Measurements from ENCODE around the gene MFRP.
"Not testable (repeated sequence)": the region's sequence is repeated elsewhere in the genome, so short reads cannot be mapped to it uniquely, and the experiment has no call there.

Gene MFRP

DNA sequence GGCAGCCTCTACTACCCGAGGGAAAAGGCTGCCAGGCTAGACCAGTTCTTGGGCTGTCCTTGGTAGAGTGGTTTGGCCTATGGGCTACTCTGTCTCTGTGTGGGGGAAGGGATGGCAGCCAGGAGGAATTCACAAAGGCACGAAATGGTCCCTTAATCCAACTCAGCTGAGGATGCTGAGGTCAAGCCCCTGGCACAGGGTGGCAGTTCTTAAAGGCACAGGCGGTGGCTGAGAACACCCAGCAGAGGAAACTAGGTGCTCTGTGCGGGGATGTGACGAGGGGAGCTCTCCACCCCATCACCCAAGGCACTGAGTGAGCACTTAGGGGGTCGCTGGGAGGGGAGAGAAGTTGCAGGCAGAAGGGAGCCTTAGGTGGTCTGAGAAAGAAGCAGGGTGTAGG lies at the start of gene MFRP:
MFRP (minus strand) TSS at position 101 of the 400 bp plus-strand sequence. CDS start 192 bp downstream, outside the sequence.
- DNase-seq (ENCODE audit: low spot score), result no peak

- DNase-seq (ENCODE audit: low spot score), result no peak
These were observed 44.8 kb upstream of the MFRP start for GRCh38 chr11:119391275-119391674.

- DNase-seq (ENCODE audit: low spot score), result no peak
These were observed 43.2 kb upstream of the MFRP start for GRCh38 chr11:119389611-119390254.

DNA sequence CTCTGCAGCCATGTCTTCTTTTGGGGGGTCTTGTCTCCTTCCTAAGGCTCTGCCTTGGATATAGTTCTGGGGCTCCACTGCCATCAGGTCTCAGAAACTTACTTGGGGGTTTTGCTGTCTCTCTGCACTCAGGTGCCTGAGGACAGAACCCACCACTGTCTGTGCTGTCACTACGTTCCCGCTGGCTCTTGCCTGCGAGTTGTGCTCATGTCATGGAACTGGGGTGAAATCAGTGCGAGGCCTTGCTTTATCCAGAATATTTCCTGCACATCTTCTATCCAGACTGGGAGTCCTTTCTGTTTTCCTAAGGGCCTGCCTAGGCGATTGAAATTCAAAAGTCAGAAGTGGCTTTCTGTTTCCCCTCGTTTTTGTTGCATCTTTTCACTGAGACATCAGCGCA lies 41.6 kb upstream of the MFRP start:
- peak; percentile 0 for DNase-seq (ENCODE audit: low spot score)

DNA sequence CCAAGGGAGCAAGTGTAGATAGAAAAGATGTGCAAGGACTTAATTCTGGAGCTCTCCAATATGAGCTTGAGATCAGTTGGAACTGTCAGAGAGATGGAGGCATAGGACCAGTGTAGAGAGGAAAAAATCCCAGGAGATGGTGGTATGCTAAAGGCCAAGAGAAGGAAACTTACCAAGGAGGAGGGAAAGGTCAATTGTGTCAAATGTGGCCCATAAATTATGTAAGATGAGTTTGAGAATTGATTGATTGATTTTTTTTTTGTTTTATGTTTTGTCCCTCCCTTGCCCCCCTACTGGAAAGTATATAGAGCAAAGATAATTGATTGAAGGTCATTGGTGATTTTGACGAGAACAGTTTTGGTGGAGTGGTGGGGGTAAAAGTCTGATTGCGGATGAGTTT lies 37.8 kb upstream of the MFRP start:
- DNase-seq (ENCODE audit: low spot score), result peak; percentile 2

DNA sequence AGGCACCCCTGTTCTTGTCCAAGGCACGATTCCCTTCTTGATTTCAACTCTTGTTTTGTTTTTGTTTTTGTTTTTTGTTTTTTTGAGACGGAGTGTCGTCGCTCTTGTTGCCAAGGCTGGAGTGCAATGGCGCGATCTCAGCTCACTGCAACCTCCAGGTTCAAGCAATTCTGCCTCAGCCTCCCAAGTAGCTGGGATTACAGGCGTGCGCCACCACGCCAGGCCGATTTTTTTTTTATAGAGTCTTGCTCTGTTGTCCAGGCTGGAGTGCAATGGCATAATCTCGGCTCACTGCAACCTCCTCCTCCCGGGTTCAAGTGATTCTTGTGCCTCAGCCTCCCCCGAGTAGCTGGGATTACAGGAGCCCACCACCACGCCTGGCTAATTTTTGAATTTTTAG lies 36.0 kb upstream of the MFRP start:
- DNase-seq (ENCODE audit: low spot score), result not testable (repeated sequence)

DNA sequence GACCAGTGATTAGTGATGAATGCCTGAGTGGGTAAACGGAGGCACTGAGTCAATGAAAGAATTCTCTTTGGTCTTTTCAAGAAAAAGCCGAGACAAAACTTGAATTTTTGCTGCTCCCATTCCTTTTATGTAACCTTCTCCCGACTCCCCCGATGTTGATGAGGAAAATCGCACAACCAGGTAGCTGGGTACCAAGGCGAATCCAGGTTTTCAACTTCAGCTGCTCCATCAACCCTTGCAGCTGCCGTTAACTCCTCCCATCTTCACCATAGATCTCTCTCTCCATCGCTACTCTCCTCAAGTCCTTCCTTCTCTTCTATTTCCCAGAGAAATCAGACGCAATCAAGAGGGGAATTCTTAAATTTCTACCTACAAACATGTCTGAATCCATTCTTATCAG lies 35.6 kb upstream of the MFRP start:
- DNase-seq (ENCODE audit: low spot score), result no peak

DNA sequence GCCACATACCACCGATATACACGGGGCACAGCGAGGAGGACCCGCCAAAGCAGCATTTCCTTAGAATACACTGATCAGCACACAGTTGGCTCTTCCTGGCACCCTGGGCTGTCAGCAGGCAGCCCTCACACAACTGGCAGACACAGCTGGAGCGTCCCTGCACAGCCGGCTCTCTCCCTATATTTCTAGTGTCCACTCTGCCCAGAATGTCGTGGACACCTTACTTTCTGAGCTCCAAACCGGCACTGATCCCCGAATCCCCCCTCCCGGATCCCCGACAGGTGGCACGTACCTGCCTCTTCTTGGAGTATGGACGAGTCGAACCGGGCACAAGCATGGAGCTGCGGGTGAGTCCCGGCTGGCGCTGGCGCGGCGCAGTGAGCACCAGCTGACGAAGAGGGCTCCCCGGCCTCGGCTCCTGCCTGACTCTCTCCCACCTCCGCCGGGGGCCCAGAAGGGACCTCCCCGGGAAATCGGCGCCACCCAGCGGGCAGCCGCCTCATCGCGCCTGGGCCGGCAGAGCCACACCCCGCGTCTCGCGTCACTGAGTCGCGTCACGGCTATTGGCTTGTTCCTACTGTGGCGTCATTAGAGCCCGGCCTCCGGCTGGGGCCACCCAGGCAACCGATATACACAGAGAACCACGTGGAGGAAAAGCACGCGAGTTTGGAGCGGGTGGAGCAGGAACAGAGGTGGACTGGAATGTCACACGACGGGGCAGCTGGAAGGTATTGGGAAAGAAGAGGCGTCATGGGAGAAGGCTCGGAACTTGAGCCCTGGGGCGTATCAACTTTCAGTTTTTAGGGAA lies 34.9 kb upstream of the MFRP start, which contains the start of gene USP2:
USP2 (minus strand) TSS at position 510 of the 808 bp plus-strand sequence. CDS start 8,210 bp downstream, outside the sequence.
- peak; percentile 98 for DNase-seq (ENCODE audit: low spot score)

DNA sequence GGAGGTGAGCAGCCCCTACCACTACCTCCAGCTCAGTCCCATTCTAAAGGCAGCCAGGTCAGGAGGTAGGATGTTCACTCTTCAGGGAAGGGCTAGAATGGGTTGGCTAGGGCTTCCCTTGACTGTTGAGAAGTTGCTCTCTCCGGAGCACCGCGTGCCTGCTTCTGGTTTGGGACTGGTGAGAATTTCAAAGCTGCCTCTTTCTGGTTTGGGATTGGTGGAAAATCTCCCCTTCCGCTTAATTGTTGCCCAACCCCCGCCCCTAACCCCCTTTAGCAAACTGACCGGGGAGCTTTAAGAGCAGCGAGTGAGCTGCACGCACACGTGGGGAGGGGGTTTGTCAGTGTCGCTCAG lies 34.3 kb upstream of the MFRP start:
- no peak for DNase-seq (ENCODE audit: low spot score)

- DNase-seq (ENCODE audit: low spot score), result no peak
These were observed 33.8 kb upstream of the MFRP start for GRCh38 chr11:119380160-119380826.

- no peak for DNase-seq (ENCODE audit: low spot score)
These were observed 32.5 kb upstream of the MFRP start for GRCh38 chr11:119378851-119379465.

DNA sequence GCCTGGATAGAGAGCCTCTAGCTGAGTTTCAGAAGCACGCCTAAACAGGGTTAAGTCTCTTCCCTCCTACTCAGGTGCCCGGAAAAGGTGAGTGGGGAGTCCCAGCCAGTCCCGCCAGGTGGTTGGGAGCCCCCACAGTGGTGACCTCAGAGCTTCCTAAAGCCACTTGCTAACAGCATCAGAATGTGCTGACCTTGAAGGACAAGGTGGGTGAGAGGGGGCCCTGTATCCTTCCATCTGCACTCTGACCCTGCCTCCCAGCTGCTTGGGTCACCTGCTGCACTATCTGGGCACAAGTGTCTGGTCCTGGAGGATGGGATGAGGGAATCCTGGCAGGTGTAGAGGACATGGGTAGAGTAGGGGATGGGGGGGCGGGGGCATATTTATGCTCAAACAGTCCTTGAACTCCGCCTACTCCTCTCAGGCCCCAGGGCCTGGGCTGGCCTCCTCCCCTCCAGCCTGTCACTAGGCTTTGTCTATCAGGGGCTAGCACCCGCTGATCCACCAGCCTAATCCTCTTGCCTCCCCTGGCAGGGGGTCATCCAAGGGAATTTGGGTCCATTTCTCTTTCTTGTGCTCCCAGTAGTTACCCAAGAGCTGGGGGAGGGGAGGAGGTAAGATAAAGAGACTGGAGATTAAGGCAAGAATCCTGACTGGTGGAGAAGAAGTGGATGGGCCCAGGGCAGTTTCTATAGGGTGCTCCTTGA lies 31.6 kb upstream of the MFRP start:
- no peak for DNase-seq (ENCODE audit: low spot score)

- DNase-seq (ENCODE audit: low spot score), result no peak
These were observed 30.8 kb upstream of the MFRP start for GRCh38 chr11:119377112-119377901.

GRCh38 chr11:119376197-119376847 lies 29.8 kb upstream of the MFRP start:
- no peak for DNase-seq (ENCODE audit: low spot score)

DNA sequence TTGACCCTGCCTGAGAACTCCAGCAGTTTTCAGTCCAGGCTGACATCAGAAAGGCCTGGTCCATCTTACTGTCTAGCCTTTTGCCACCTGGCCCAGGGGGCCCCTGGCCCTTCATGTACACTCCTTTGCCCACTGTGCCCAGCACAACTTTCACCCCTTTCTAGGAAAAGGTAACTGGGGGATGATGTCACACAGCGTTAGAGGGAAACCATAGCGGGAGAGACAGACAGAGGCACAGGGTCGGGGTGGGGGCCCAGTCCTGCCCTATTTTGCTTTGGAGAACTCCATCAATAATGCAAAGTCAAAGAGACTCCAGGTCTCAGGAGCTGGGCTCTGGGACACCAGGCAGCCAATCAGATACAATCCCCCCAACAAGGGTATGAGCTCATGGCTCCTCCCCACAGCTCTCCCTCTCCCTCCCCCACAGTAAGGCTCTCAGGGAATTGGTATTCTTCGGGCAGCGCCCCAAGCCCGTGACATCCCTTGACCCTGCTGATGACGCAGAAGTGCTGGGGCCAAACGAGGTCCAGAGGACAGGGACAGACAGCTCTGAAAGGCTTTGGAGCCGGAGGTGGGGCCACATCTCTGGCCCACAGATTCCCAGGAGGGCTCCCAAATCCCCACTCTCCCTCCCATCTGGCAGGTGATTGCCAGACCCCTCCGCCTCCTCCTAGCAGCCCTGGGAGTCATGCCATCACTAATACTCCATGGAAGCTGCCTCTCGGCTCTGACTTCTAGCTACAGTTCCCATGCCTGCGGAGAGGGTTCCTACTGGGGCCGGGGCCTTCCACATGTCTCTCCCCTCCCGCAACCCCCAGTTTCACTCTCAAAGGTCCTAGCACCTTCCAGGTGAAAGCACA lies 29.1 kb upstream of the MFRP start:
- peak; percentile 53 for DNase-seq (ENCODE audit: low spot score)

DNA sequence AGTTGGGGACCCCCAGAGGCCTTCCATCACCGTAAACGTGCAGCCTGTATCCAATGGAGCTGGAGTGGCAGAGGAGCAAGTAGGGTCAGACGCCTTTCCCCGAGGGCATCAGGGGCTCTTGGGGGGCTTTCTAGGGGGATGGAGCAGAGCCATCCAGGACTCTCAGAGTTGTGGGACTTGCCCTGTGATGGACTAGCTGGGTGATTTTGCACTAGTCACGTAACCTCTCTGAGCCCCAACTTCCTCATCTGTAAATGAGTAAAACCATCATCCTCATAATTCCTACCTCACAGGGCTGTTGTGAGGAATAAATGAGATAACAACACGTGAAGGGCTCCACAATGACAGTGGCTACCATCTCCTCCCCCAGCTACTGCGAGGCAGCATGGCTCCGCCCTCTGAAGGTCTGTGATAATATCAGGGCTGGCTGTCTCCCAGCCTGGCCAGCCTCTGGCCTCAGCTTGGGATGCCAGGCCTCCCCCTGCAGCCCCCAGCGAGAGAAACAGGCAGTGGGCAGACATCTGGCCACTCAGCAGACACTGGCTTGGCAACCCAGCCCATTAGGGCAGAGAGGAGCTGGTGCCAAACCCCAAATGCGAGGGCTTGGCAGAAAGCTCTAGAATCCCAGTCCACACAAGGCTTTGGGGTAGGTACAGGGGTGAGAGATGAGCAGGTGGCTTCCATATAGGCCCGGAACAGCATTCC lies 28.3 kb upstream of the MFRP start:
- DNase-seq (ENCODE audit: low spot score), result no peak

DNA sequence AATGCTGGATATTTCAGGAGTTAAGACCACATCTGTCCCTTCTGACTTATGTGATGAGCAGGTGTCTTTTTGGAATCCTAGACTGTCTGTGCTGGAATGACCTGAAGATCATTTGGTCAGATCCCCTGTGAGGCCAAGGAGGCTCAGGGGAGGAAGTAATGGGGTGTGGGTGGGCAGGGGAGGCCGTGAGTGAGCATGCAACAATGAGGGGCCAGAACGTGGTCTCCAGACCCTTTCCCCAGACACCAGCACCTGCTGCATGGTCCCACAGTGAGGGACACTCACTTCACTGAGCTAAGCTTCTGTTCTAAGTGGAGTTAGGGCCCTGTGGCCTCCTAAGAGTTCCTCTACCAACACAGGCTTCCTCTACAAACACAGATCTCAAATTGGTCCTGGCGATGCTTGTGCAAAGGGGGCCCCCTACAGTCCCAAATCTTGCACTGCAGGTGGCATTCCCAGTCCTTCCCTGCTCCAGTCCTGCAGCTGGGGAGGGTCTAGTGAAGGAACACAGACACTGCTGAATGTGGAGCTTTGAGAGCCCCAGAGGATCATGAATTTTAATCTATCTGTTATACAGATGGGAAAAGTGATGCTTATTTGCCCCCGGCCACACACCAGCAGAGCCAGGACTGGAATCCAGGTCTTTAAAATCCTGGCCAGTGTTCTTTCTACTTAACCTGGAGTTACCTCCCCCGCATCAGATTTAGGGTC lies 27.6 kb upstream of the MFRP start:
- DNase-seq (ENCODE audit: low spot score), result peak; percentile 84
